Measurements from ENCODE around the gene CENPK.
A peak's percentile ranks its signal among the peaks of the same experiment; 100 is the strongest.

The CENPK gene

GRCh38 chr5:65482736-65483545, 80.0 kb downstream of the CENPK start:
- peak overlapping the region; percentile 99 for H3K4me3 Mint-ChIP-seq
- H3K9me3 Mint-ChIP-seq: no peaks in the 10 kb centered on the region
- H3K4me1 Mint-ChIP-seq: peaks cover 10% of the 10 kb centered on the region
- no peaks in the 10 kb centered on the region for H3K36me3 Mint-ChIP-seq
- peak overlapping the region; percentile 94 for H3K27ac Mint-ChIP-seq
- no peaks in the 10 kb centered on the region for H3K27me3 Mint-ChIP-seq
- ATAC-seq (ENCODE audit: low read depth) (no peak), DNase-seq (ENCODE audit: low spot score in 2 of 2) (no peak)

DNA sequence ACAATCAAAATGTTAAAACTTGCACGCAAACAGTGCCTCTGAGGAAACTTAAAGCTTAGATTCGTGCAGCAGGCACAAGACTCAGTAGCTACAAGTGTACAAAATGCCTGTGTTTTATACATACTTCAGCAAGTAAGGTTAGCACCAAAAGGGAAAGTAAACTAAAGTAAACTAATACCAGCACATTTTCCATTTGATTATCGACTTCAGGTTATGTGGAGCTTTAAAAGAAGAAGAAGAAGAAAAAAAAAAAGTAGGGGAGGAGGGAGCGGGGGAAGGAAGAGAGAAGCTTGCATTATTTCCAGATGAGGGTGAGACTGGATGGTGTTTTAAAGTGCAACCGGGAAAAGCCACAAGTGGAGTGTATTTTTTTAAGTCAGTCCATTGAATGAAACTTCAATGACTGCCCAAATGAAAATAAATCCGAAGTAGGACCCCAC, 80.7 kb downstream of the CENPK start:
- H3K4me3 Mint-ChIP-seq: peak overlapping the region; percentile 99
- DNase-seq (ENCODE audit: low spot score in 2 of 2): no peak
- H3K27me3 Mint-ChIP-seq: no peaks in the 10 kb centered on the region
- peak overlapping the region; percentile 94 for H3K27ac Mint-ChIP-seq
- no peaks in the 10 kb centered on the region for H3K36me3 Mint-ChIP-seq
- peak; percentile 5 for ATAC-seq (ENCODE audit: low read depth)
- H3K9me3 Mint-ChIP-seq: no peaks in the 10 kb centered on the region
- H3K4me1 Mint-ChIP-seq: peaks cover 10% of the 10 kb centered on the region

DNA sequence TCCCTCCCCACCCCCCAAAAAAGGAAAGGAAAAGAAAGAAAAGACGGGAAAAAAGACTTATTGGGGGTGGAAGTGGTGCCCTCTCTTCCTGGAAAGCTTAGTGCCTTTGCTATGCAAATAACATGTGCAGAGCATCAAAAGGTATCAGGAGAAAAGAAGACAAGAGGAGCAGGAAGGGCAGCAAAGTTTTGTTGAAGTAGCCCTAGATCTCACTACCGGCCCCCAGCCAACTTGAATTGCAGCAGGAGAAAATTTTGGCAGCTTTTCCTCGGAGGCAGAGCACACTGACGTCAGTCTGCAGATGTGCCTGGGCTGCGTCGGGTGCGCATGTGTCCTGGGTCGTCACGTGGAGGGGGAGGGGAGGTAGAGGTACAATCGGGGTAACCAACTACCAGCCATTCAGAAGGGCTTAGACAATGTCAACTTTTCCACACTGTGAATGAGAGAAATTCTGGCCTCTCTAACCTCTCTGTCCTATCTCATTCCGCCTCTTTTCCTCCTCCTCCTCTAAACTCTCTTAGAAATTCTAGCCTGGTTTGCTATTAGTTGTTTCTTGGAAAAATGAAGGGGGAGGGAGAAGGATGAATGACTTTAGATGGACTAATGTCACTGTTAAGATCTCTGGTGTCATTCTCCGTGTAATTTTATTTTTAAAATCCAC, 81.2 kb downstream of the CENPK start, which contains the start of gene ADAMTS6:
Gene ADAMTS6, minus strand, starts transcription at position 286 of the 661 bp plus-strand sequence. CDS start 8,247 bp downstream, outside the sequence.
- no peaks in the 10 kb centered on the region for H3K36me3 Mint-ChIP-seq
- H3K27ac Mint-ChIP-seq: peak within 1 kb of the TSS; percentile 94
- no peaks in the 10 kb centered on the region for H3K27me3 Mint-ChIP-seq
- H3K4me3 Mint-ChIP-seq: peak within 1 kb of the TSS; percentile 99
- peaks cover 10% of the 10 kb centered on the region for H3K4me1 Mint-ChIP-seq
- ATAC-seq (ENCODE audit: low read depth) (peak; percentile 87), DNase-seq (ENCODE audit: low spot score in 2 of 2) (peak; percentile 51 to 56)
- no peaks in the 10 kb centered on the region for H3K9me3 Mint-ChIP-seq

GRCh38 chr5:65481171-65481581, 81.8 kb downstream of the CENPK start:
- H3K4me3 Mint-ChIP-seq: peak overlapping the region; percentile 99
- no peaks in the 10 kb centered on the region for H3K36me3 Mint-ChIP-seq
- peak overlapping the region; percentile 94 for H3K27ac Mint-ChIP-seq
- peaks cover 10% of the 10 kb centered on the region for H3K4me1 Mint-ChIP-seq
- ATAC-seq (ENCODE audit: low read depth) (no peak), DNase-seq (ENCODE audit: low spot score in 2 of 2) (no peak)
- H3K9me3 Mint-ChIP-seq: no peaks in the 10 kb centered on the region
- H3K27me3 Mint-ChIP-seq: no peaks in the 10 kb centered on the region

GRCh38 chr5:65480306-65480865, 82.6 kb downstream of the CENPK start:
- H3K9me3 Mint-ChIP-seq: no peaks in the 10 kb centered on the region
- H3K4me1 Mint-ChIP-seq: peaks cover 10% of the 10 kb centered on the region
- no peak overlapping the region for H3K27ac Mint-ChIP-seq
- DNase-seq (ENCODE audit: low spot score in 2 of 2): no peak
- no peak overlapping the region for H3K4me3 Mint-ChIP-seq
- no peaks in the 10 kb centered on the region for H3K27me3 Mint-ChIP-seq
- no peaks in the 10 kb centered on the region for H3K36me3 Mint-ChIP-seq
- ATAC-seq (ENCODE audit: low read depth): peak; percentile 39

DNA sequence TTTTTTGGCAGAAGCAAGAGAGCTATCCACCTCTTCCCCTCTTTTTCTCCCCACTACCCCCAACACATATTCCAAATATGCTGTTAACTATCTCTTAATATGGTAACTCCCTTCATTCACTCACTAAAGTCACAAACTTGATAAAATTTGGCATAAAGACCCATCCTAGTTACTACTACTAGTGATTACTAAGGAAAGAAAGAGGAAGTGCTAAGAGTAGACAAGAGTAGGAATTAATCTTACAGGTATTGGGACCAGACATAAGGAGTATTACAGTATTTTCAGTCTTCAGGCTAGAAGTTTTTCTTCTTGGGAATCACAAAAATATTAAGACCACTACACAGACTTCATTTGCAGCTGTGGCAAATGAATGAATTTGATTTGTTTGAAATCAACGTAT, 83.4 kb downstream of the CENPK start:
- H3K27me3 Mint-ChIP-seq: no peaks in the 10 kb centered on the region
- DNase-seq (ENCODE audit: low spot score in 2 of 2) (no peak), ATAC-seq (ENCODE audit: low read depth) (no peak)
- peaks cover 12% of the 10 kb centered on the region for H3K4me1 Mint-ChIP-seq
- H3K4me3 Mint-ChIP-seq: no peak overlapping the region
- H3K36me3 Mint-ChIP-seq: no peaks in the 10 kb centered on the region
- no peak overlapping the region for H3K27ac Mint-ChIP-seq
- no peaks in the 10 kb centered on the region for H3K9me3 Mint-ChIP-seq

DNA sequence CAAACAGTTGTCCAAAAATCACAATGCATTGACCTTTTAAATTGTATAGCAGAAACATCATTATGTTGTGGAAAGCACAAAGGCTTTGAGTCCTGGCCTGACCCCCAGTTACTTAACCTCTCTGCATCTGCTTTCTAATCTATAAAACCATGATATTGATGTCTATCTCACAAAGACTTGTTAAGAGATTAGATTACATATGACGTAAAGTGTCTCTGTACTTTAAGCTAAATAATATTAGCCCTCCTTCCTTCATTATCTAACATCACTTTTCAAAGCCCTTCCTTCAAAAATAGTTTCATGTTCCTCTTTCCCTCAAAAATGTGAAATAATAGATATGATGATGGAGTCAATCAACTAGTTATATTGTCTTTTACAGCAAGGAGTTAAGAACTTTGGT, 84.6 kb downstream of the CENPK start:
- no peak for ATAC-seq (ENCODE audit: low read depth)
- Mint-ChIP-seq H3K4me1 (peaks cover 11% of the 10 kb centered on the region), H3K9me3 (no peaks in the 10 kb centered on the region), H3K36me3 (no peaks in the 10 kb centered on the region), H3K27me3 (no peaks in the 10 kb centered on the region), H3K4me3 (no peak overlapping the region), H3K27ac (no peak overlapping the region)
- DNase-seq (ENCODE audit: low spot score in 2 of 2): no peak

DNA sequence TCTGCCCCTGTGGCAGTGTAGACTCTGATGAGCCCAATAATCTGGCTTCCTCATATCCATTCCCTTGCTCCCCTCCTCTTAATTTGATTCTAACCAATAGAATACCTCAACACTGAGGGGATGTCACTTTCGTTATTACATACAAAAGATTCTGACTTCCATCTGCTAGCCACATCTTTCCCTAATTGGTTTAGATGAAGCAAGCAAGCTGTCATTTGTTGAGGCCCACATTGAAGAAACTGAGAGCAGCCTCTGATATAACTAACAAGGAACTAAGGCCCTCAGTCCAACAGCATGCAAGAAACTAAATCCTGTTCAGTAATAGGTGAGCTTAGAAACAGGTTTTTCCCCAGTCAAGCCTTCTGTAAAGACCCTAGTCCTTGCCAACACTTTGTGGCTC, 87.1 kb downstream of the CENPK start:
- Mint-ChIP-seq H3K27ac (peak overlapping the region; percentile 49), H3K4me1 (peaks cover 2% of the 10 kb centered on the region), H3K27me3 (no peaks in the 10 kb centered on the region), H3K4me3 (no peak overlapping the region), H3K36me3 (peaks cover under 1% of the 10 kb centered on the region), H3K9me3 (no peaks in the 10 kb centered on the region)
- DNase-seq (ENCODE audit: low spot score in 2 of 2): no peak
- ATAC-seq (ENCODE audit: low read depth): no peak

DNA sequence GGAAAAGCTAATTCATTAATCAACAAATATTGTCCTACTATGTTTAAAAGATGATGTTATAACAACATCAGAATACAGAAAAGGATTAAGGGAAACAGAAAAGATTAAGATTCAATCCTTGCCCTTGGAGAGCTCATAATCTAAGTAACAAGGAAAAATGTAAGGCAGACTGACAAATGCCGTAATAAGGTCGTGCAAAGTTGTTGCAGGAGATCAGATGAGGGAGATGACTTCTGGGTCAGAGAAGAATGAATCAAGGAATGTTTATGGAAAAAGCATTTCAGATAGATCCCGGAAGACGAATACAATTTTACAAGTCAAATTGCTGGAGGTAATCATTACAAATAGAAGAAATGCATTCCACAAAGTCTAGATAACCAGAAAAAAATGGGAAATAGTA, 87.6 kb downstream of the CENPK start:
- DNase-seq (ENCODE audit: low spot score in 2 of 2): no peak
- no peak for ATAC-seq (ENCODE audit: low read depth)
- Mint-ChIP-seq H3K9me3 (no peaks in the 10 kb centered on the region), H3K4me1 (peaks cover 2% of the 10 kb centered on the region), H3K4me3 (no peak overlapping the region), H3K27ac (no peak overlapping the region), H3K27me3 (no peaks in the 10 kb centered on the region), H3K36me3 (peaks cover 2% of the 10 kb centered on the region)

GRCh38 chr5:65474130-65474711, 88.7 kb downstream of the CENPK start:
- ATAC-seq (ENCODE audit: low read depth): no peak
- H3K4me1 Mint-ChIP-seq: peaks cover 2% of the 10 kb centered on the region
- H3K36me3 Mint-ChIP-seq: peaks cover 2% of the 10 kb centered on the region
- H3K27ac Mint-ChIP-seq: no peak overlapping the region
- no peaks in the 10 kb centered on the region for H3K27me3 Mint-ChIP-seq
- no peak for DNase-seq (ENCODE audit: low spot score in 2 of 2)
- H3K9me3 Mint-ChIP-seq: no peaks in the 10 kb centered on the region
- no peak overlapping the region for H3K4me3 Mint-ChIP-seq

DNA sequence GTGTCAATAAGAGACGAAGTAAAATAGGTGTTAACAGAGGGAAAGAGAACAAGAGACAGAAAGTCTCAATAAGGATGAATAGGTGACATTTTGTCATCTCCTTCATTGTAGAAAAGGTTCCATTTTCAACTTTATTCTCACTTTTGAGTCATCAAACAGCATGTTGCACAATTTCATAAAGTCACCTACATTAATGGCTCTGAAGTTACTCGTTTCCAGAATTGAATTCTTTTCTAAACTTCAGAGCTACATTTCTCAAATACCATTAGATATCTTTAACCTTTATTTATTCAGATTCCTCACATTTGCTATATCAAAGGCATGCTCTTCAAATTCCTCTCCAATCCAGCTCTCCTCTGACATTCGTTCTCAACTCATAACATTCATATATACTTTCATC, 94.3 kb downstream of the CENPK start:
- Mint-ChIP-seq H3K36me3 (peaks cover 2% of the 10 kb centered on the region), H3K9me3 (no peaks in the 10 kb centered on the region), H3K27me3 (no peaks in the 10 kb centered on the region), H3K4me3 (no peak overlapping the region), H3K4me1 (no peaks in the 10 kb centered on the region), H3K27ac (no peak overlapping the region)
- no peak for DNase-seq (ENCODE audit: low spot score in 2 of 2)
- no peak for ATAC-seq (ENCODE audit: low read depth)

Measured in memory B cell (primary cell).